GM19043 (cell line): ENCODE data around the gene NUDCD3.

ENCODE experiments used
- ATAC-seq: cut with Tn5 transposase; IDR thresholded peaks from one replicate; pipeline ENCODE4 v1.9.1; 2021; ENCODE audit warnings: low read depth; ENCODE audit not compliant: unreplicated experiment

Gene NUDCD3

GRCh38 chr7:44403176-44403759 lies 87.2 kb downstream of the NUDCD3 start:
- ATAC-seq = no peak

DNA sequence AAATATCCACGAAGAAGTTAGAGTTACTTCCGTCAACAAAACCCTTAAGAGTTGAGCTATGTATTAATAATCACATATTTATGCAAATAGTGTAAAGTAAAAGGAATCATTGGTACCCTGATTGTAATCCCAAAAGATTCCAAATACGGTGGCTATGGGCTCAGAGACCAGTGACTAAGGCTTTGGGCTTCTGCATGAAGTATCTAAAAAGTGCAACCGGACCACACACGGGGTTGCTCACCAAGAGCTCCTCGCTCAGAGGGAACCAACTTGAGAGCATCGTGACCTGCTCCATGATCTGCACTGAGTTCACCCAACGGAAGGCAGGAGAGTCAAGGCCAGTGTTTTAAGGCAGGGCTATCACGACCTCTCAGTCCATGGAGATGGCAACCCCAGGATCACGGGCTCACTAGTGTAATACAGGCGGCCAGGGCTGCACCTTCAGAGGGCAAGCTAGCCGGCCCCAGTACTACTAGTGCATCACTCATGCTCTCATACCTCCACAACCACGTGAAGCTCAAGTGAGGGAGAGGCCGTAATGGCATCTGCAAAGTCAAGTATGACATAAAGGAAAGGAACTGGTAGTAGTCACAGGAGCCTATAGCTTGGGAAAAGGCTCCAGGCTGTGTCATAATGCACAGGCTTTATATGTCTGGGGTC lies 87.9 kb downstream of the NUDCD3 start:
- ATAC-seq = no peak

DNA sequence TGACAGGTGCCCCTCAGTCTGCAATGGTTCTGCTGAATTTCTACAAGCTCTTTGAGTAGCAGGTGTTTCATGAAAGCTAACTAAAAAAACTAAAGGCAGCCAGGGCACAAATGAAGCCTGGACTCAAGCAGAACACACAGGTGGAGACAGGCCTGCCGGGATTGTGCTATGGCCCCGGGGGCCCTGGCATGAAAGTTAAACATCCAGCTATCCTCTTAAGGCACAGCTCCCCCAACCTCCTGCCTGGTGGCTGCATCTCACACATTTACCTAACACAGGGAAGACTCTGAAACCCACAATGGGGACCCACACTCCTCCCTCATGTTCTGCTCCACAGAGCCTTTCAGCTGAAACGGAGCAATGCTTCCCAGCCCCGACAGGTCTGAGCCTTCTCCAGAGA lies 88.8 kb downstream of the NUDCD3 start:
- no peak for ATAC-seq

DNA sequence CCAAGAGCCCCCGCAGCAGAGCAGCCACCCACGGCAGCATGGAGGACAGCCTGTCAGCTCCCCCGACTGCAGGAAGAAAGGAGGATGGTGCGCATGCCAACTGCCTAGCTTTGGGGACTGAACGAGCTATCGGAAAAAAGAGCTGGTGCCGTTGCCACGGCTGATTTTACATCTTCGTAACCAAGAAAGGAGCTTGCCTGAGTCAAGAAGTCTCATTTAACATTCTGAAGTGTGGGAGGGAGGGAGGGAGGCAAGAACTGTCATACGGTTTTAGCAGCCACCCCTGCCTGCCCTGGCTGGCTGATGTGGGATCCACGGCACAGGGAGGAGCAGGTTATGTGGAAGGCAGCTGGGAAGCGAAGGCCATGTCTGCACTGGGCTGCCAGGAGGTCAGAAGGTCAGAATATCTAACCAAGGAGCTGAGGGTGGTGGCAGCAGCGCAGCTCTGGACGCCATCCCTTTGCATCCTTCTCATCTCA lies 90.4 kb downstream of the NUDCD3 start:
- no peak for ATAC-seq

DNA sequence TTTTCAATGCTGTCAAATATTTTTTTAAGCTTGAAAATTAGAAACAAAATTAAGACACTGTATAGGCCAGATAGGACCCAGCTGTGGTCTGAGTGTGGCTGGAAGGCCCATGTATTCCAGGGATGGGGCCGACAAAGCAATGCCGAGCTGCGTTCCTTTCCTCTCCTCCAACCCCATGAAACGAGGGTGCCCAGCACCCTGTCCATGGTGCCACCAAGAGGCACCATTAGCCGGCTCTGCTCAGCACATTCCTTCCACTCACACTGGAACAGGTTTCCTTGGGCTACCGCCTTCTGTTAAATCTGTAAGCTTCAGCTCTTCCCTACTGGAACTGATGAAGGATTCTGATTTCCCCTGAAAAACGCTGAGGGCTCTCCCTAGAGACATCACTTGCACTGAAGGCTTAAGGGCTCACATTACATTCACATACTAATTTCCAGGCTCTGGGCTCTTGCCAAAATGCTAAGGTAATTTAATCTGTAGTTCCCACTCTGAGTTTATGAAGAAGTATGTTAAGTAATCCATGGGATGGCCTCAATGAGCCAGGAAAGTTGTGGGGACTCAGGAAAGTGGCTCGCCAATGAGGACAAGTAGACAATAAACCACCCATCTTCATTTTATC lies 91.4 kb downstream of the NUDCD3 start:
- ATAC-seq = no peak

DNA sequence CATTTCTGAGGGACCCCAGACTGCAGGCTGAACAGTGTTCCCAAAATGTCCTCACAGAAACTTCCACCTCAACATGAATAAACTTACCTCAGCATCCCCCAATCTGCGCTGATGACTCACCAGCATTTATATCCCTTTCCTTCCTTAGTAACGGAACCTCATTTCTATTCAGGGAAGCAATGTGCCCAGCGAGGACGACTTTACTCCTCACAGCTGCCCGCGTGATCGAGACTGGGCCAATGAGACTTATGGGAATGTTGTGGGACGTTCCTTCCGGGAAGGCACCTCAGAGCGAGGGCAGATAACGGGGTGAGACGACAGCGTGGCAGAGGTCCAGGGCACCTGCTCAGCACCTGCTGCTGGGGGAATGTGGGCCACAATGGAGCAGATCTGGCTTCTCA lies 91.9 kb downstream of the NUDCD3 start:
- no peak for ATAC-seq

DNA sequence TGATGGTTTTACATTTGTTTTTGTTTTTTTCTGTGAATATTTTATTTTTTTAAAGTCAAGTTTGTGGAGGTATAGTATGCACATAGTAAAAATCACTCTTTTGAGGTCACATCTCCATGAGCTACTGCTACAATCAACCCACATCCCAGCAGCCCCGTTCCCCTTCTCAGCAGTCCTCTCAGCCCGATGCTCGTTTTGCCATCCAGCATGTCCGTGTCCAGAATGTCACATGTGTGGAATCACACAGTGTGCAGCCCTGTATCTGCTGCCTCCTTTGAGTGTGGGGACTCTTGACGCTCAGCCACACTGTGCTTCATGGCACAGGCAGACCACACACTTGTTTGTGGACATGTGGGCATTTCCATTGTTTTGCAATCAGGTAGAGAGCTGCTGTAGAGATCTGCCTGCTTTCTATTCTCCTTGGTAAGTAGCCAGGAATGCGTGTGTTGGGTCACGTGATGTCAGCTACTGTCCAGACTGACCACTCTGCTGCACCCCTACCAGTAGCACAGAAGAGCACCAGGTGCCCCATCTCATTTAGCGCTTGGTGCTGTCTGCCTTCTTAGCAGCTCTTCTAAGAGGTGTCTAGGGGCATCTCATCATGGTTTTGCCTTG lies 93.4 kb downstream of the NUDCD3 start:
- ATAC-seq = no peak

DNA sequence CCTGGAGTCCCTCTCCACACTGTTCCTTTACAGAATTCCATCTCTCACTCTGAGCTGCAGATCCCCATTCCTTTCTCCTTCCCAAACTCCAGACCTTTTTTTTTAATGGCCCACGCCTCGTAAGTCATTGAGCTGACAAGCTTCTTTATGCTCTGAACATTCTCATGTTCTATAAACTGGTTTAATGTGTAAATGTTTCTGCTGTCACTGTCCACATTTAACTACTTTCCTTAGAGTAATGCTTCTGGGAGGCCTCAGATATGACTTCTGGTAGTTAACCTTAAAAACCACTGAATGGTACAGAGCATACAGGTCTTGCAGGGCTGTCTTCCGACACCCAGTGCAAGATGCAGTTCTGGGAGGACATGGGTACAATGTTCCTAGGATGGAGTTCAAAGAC lies 94.0 kb downstream of the NUDCD3 start:
- ATAC-seq = no peak

- no peak for ATAC-seq
Measured at GRCh38 chr7:44395067-44395466, 95.4 kb downstream of the NUDCD3 start.

DNA sequence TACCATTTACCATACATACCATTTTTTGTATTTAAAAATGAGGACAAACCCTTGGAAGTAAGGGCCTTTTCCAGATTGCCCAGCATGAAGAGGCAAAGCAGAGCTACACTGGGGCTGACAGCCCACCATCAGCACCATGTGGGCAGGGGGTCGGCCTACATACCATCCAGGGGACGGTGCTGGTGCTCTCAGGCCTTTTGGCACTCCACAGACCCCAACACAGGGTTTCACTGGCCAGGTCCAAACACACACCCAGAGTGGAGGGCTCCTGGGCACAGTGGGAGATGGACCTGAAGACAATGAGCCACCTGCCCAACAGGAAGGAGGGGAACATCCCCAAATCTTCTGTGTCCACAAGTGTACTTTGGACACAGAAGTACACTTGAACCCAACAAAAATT lies 95.8 kb downstream of the NUDCD3 start:
- no peak for ATAC-seq

GRCh38 chr7:44394112-44394447 lies 96.4 kb downstream of the NUDCD3 start:
- ATAC-seq = no peak

DNA sequence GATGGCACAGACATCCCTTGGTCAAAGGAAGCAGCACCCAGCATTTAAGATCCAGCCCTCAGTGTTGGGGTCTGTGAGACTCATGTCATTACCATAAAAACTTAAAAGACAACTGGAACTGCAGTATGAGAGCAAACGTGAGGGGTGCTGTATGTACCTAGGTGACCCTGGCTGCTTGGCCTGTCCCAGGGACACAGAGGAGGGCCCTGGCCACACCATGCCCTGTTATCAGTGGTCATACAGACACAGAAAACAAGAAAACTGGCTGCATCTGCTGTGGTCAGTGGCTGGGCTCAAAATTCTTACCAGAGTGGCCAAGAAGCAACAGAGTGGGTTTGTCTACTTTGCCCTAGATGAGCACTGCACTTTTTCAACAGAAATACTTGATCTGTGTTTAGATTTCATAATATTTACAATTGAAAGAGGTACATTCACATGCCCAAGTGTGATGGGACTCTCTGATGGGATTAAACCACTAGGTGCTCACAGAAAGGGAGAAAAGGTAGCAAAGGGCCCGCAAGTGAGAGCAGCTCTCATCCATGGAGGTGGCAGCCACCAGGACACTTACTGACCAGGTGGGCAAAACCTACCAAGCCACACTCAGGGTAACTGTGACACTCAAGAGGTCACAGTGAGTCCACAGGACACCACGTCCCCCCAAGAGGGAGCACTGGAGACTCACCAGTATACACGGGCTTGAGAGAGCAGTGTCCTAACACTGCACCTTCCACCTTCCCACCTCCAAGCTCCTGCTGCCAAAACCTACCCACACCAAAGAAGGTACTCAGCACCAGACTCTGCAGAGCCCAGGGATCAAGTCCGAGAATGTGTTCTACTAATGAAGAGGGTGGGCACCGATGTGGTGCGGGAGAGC lies 97.0 kb downstream of the NUDCD3 start:
- ATAC-seq = no peak

GRCh38 chr7:44392618-44393010 lies 97.8 kb downstream of the NUDCD3 start:
- ATAC-seq = no peak

GRCh38 chr7:44391746-44392617 lies 98.5 kb downstream of the NUDCD3 start:
- ATAC-seq = no peak

GRCh38 chr7:44391171-44391570 lies 99.3 kb downstream of the NUDCD3 start:
- no peak for ATAC-seq

DNA sequence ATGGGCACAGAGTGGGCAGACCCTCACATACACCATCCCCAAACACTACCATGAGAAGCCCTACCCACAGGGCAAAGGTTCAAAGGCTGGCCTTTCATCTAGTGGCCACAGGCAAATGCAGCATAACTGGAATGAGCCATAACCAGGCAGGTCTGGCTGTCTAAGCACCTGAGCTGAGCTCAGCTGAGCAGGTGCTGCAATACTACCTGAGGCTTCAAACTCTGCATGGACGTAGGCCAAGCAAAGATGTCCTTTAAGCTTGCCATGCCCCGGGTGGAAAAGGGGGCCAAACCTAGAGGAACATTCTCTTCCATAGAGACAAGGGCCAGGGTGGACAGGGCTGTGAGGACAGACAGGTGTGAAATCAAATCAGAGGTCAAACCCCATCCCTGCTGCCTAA lies 99.8 kb downstream of the NUDCD3 start:
- ATAC-seq = no peak

DNA sequence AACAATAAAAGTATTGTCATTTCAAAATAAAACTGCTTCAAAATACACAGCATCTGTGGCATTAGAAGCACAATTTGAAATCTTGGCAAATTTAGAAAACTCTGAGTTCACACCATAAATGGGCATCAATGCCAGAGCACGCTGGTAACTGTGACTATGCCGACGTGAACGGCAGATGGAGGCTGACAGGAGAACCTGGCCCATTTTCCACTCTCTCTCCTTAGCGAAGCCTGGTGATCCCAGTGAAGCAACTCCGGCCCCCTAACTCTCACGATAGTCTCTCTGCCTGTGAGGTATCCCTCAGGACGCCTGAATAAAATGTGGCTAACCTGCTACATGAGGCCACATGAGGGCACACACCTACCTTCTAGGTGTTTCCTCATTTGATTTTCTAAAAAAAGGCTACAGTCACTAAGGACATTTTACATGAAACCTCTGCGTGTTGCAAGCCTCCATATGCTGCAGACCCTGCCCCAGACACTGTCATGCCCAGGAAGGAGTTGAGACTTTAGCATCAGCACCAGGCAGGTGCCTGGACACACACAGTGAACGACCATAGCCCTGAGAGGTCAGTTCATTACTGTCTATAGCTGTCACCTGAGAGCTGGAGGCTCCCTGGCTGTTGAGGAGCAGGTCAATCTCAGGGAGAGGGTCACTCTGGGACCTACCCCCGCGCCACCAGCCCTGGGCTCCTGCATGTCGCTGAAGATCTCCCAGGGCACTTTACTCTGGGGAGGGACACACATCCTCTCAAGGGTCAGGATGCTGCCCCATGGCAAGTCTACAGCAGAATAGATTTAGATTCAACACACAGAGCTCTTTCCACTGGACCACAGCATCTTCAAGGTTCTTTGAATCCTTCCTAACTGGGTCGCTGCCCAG lies 102.1 kb downstream of the NUDCD3 start:
- ATAC-seq = no peak

- ATAC-seq = no peak
Measured at GRCh38 chr7:44387389-44387788, 103.1 kb downstream of the NUDCD3 start.
